ENCODE measurements around the gene PAK4.
A peak's percentile ranks its signal among the peaks of the same experiment; 100 is the strongest.

Gene PAK4

DNA sequence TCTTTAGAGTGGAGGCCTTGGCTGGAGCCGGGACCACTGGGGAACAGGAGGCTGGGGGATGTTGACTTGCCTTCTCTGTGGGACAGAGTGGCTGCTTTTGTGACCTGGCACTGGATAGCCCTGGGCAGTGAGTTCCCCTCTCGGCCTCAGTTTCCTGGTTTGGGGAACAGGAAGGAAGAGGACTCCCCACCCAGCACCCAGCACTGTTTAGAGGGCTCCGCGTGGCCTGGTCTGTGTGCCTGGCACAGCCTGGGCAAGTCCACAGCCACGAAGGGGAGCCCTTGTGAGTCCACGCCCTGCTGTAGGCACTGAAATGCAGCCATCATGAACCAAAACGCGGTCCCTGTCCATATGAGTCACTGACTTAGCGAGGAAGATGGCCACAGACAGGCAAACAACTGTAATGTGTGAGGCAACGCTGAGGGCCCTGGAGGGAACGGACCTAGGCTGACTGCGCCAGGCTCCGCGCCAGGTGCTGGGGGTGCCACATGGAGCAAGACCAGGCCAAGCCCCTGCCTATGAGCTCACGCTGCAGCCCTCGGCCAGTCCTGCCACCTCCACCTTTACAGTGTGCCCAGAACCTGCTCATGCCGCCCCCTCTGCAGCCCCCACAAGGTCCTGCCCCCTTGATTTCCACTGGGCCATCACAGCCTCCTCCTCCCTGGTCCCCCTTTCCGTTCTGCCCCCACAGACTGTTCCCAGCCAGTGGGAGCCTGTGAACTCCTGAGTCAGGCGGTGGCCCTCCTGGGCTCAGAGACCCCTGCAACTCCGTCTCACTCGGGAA, 35.5 kb downstream of the PAK4 start:
- peaks cover 9% of the 10 kb centered on the region for H3K36me3 Mint-ChIP-seq (ENCODE audit: insufficient read depth)
- ATAC-seq (replicated peaks) (no peak), DNase-seq (no peak)
- H3K4me1 Mint-ChIP-seq (ENCODE audit: low read depth in 2 of 2), result peaks cover 23 to 31% of the 10 kb centered on the region in 2 donors
- H3K27me3 Mint-ChIP-seq, result no peaks in the 10 kb centered on the region
- H3K27ac Mint-ChIP-seq, result peak overlapping the region; percentile 26 to 42
- no peaks in the 10 kb centered on the region for H3K9me3 Mint-ChIP-seq
- no peak overlapping the region for H3K4me3 Mint-ChIP-seq

DNA sequence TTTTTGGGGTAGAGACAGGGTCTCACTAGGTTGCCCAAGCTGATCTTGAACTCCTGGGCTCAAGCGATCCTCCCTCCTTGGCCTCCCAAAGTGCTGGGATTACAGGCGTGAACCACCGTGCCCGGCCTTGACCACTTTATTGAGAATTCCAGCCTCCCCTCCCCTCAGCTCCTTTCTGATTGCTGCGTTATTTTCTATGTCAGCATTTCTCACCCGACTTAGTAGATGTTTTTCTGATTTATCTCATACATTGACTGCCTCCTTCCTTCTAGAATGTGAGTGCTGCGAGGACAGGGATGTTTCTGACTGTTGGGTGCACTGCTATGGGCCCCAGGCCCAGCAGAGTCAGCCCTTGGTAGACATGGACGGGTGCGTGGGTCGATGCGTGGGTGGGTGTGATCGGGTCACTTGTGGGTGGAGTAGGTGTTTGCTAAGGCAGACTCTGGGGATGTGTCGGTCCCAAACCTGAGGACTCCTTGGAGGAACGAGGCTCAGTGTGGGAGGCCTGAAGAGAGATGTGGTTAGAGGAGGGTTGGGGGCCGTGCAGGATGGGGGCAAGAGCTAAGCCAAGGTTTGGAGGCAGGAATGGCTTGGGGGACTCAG, 37.0 kb downstream of the PAK4 start:
- no peak for DNase-seq
- peak overlapping the region; percentile 57 to 58 for H3K27ac Mint-ChIP-seq
- no peaks in the 10 kb centered on the region for H3K9me3 Mint-ChIP-seq
- H3K27me3 Mint-ChIP-seq, result no peaks in the 10 kb centered on the region
- H3K4me3 Mint-ChIP-seq, result no peak overlapping the region
- H3K36me3 Mint-ChIP-seq (ENCODE audit: insufficient read depth), result peaks cover 9% of the 10 kb centered on the region
- ATAC-seq (replicated peaks), result no peak
- H3K4me1 Mint-ChIP-seq (ENCODE audit: low read depth in 2 of 2), result peaks cover 15 to 29% of the 10 kb centered on the region in 2 donors

DNA sequence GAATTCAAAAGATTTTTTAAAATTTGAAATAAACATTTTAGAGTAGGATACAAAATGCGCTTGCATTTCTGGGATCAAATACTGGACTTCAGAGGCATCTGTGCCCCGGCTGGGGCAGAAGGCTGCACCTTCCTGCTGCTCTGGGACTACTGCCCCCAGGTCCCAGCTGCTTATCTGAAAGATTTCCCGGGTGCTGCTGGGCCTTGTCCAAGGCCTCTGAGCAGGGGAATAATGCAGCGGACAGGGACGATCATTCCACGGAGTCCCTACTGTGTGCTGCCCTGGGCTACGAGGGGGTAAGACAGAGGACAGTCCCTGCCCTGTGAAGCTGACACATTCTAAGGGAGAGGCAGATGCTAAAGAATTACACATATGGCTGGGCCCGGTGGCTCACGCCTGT, 38.0 kb downstream of the PAK4 start:
- DNase-seq, result no peak
- Mint-ChIP-seq H3K36me3 (ENCODE audit: insufficient read depth) (peaks cover 7% of the 10 kb centered on the region), H3K4me3 (no peak overlapping the region), H3K27ac (no peak overlapping the region), H3K4me1 (ENCODE audit: low read depth in 2 of 2) (peaks cover 13 to 21% of the 10 kb centered on the region in 2 donors), H3K27me3 (no peaks in the 10 kb centered on the region), H3K9me3 (no peaks in the 10 kb centered on the region)
- no peak for ATAC-seq (replicated peaks)

DNA sequence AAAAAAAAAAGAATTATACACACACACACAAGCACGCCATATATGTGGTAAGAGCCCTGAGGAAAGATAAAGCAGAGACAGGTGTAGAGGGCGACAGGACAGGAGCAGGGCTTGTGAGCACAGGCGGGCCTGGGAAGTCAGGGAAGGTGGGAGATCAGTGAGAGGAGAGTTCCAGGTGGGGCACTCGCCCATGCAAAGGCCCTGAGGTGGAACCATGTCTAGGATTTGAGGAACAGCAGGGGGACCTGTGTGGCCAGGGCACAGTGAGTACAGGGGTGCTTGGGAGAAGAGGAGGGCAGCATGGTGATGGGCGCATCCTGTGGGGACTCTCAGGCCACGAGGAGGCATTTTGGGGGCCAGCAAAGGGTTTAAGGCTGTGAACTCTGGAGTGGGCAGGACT, 38.7 kb downstream of the PAK4 start:
- H3K27ac Mint-ChIP-seq, result no peak overlapping the region
- H3K27me3 Mint-ChIP-seq, result no peaks in the 10 kb centered on the region
- H3K36me3 Mint-ChIP-seq (ENCODE audit: insufficient read depth), result peaks cover 9% of the 10 kb centered on the region
- DNase-seq, result no peak
- peaks cover 14 to 17% of the 10 kb centered on the region in 2 donors for H3K4me1 Mint-ChIP-seq (ENCODE audit: low read depth in 2 of 2)
- no peak for ATAC-seq (replicated peaks)
- H3K4me3 Mint-ChIP-seq, result no peak overlapping the region
- no peaks in the 10 kb centered on the region for H3K9me3 Mint-ChIP-seq

DNA sequence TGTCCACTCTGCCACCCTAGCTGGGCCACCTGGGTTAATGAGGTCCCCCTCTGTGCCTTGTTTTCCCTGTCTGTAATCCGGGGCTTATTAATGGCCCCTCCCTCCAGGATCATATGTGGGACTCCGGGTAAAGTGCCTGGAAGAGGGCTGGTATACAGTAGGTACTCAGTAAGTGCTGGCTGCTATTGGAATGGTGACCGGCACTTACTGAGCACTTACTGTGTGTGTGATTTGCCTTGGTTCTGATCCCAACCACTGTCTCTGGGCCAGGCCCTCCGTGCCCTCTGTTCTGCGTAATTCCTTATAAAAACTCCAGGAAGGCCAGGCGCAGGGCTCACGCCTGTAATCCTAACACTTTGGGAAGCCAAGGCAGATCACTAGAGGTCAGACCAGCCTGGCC, 40.3 kb downstream of the PAK4 start:
- H3K9me3 Mint-ChIP-seq, result no peaks in the 10 kb centered on the region
- peaks cover 6% of the 10 kb centered on the region for H3K36me3 Mint-ChIP-seq (ENCODE audit: insufficient read depth)
- no peak overlapping the region for H3K27ac Mint-ChIP-seq
- DNase-seq, result no peak
- ATAC-seq (replicated peaks), result no peak
- H3K4me1 Mint-ChIP-seq (ENCODE audit: low read depth in 2 of 2), result peaks cover 8% of the 10 kb centered on the region in 2 donors
- H3K27me3 Mint-ChIP-seq, result no peaks in the 10 kb centered on the region
- no peak overlapping the region for H3K4me3 Mint-ChIP-seq

DNA sequence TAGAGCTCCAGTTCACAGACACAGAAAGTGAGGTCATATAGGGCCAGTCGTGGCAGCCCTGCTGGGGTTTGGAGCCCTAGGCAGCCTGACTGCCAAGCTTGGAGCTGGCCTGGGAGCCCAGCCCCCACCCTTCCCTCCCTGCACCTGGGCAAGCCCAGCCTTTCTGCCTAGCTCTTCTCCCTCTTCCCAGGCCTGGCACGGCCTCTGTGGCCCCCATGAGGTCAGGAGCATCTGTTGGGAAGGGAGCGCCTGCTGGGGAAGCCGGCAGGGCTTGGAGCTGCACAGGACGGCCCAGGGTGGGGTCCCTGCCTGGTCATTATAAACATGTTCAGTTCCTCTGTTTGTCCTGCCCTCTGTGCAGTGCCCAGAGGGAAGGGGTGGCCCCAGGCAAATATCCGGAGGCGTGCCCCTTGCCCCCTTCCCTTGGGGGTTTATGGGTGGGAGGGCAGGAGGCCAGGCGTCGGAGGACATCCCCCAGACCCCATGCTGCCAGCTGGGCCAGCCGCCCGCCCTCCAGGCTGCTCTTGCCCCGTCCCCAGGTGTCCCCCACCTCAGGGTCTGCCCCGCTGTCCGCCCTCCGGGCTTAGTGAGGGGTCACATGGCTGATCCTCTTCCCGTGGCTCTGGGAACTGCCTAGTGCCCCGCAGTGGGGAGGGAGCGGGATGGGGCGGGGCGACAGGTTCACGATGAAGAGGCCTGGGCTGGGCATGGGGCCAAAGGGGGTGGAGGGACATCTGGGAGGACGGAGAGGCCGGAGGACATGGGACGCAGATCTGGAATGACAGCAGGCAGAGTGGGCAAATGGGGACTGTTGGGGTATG, 41.2 kb downstream of the PAK4 start:
- DNase-seq, result no peak
- Mint-ChIP-seq H3K4me3 (no peak overlapping the region), H3K27ac (peak overlapping the region in 1 of 2 donors; percentile 46), H3K36me3 (ENCODE audit: insufficient read depth) (peaks cover 6% of the 10 kb centered on the region), H3K4me1 (ENCODE audit: low read depth in 2 of 2) (peaks cover 8% of the 10 kb centered on the region in 2 donors), H3K9me3 (no peaks in the 10 kb centered on the region), H3K27me3 (no peaks in the 10 kb centered on the region)
- ATAC-seq (replicated peaks), result no peak

DNA sequence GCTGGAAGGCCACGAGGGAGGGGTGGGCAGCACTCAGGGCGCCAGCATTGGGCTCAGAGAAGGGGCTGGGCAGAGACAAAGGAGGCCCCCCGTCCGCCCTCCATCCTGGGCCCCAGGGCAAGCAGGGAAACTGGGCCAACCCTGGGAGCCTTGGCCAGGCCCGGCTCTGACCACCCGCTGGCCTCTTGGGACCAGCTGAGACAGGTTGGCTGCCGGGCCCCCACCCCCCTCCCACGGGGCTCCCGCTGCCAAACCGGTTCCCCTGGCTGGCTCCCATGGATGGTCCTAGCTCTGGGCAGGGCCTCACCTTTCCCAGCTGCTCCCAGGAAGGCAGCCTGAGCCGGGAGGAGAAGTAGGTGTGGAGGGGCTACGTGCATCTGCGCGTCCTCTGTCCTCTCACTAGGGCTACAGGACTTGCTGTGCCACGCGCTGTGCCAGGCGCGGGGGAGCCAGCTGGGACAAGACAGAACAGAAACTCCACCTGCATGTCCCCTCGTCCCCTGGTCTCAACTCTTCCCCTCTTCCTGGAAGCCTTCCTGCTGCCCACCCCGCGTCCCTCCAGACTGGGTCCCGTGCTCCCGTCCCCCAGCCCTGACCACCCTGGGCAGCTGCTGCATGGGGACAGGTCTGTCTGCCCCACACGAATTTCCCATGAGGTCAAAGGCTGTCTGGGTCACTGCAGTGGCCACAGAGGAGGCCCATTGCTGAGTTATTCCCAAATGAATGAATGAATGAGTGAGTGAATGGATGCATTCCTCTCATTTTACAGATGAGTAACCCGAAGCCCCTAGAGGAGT, 42.1 kb downstream of the PAK4 start:
- Mint-ChIP-seq H3K9me3 (no peaks in the 10 kb centered on the region), H3K4me3 (no peak overlapping the region), H3K27me3 (no peaks in the 10 kb centered on the region), H3K27ac (peak overlapping the region; percentile 46 to 67), H3K4me1 (ENCODE audit: low read depth in 2 of 2) (peaks cover 5 to 6% of the 10 kb centered on the region in 2 donors), H3K36me3 (ENCODE audit: insufficient read depth) (peaks cover 6% of the 10 kb centered on the region)
- ATAC-seq (replicated peaks) (no peak), DNase-seq (no peak)

DNA sequence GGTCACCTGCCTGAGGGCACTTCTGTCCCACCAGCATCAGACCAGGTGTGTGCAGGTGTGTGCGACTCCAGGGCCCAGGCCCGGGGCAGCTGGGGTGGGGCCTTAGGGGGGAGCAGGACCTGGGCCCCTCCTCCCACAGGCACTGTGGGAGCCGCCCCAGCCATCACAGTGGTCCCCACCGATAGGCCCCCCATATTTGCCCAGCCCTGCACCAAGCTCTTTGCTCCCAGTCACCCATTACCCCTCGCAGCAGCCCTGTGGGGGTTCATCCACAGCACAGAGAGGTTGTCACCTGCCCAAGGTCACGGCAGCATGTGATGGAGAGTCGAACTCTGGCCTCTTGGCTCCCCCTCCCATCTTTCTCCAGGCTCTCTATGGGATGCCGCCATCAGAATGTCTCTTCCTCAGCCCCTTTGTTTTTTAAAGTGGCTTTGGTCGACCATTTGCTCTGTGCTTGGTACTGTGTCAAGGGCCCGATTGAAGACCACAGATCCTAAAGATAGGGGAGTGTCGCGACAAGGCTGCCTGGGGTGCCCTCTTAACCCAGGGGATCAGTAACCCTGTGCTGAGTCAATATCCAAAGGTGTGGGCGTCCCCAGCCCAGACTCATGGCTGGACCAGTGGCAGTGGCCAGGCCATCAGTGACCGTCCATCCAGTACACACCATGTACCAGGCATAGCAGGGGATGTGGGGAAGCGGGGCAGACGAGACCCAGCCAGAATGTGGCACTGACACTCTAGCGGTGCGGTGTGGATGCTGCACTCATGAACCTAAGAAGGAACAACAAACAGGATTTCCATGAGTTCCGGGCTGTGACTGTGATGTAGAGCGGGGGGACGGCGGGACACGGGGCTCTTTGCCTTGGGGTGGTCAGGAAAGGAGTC, 42.9 kb downstream of the PAK4 start:
- Mint-ChIP-seq H3K36me3 (ENCODE audit: insufficient read depth) (peaks cover 6% of the 10 kb centered on the region), H3K4me1 (ENCODE audit: low read depth in 2 of 2) (peaks cover 2 to 3% of the 10 kb centered on the region in 2 donors), H3K4me3 (no peak overlapping the region), H3K9me3 (no peaks in the 10 kb centered on the region), H3K27ac (peak overlapping the region; percentile 59 to 67), H3K27me3 (no peaks in the 10 kb centered on the region)
- ATAC-seq (replicated peaks) (no peak), DNase-seq (no peak)

DNA sequence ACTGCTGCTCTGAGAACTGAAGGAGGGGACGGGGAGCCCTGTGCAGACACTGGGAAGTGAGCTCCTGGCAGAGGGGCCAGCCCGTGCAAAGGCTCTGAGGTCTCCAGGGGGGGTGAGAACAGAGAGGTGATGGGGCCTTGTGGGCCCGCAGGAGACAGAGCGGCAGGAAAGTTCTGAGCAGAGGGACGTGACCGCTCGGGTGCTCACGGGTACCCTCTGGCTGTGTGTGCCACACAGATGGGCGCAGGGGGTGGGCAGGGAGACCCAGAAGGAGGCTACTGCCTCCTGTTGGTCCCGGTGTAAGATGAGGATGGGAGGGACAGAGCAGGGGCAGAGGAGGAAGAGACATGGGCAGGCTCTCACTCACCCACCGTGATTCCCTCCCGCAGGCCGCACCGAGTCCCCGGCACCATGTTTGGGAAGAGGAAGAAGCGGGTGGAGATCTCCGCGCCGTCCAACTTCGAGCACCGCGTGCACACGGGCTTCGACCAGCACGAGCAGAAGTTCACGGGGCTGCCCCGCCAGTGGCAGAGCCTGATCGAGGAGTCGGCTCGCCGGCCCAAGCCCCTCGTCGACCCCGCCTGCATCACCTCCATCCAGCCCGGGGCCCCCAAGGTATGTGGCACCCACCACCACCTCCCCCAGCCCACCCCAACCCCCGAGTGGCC, 43.7 kb downstream of the PAK4 start:
- H3K27ac Mint-ChIP-seq, result peak overlapping the region in 1 of 2 donors; percentile 59

DNA sequence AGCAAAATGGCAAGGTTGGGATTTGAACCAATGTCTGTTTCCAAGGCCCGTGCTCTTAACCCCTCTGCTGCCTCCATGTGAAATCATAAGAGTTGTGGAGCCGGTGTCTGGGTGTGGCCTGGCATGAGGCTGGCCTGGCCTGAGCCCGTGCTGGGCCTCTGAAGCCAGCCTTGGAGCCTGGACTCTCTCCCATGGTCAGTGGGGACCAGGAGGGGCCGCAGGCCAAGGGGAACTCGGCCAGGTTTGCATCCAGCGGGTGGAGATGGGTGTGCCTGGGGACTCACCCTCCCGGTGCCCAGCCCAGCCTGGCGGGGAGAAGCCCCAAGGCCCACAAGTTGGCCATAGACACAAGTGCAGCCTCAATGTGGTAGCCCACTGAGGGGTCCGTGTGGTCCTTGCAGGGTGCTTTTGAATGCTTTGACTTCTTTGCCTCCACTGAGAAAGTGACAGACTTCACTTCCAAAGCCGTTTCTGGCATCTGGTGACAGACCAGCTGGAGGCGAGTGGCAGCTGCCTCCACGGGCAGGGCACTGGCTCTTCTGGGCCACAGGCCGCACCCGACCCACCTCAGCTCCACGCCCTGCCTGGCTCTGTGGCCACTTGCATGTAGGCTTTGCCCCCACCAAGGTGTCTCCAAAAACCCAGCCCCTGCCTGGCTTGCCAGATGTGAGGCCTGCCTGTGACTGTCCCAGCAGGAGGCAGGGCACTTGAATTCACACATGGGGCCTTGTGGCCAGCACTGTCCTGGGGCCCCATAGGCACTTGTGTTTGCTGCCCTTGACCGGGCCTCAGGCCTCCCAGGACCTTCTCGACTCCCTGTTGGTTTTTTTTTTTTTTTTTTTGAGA, 45.0 kb downstream of the PAK4 start:
- Mint-ChIP-seq H3K36me3 (ENCODE audit: insufficient read depth) (peaks cover 7% of the 10 kb centered on the region), H3K27ac (no peak overlapping the region), H3K9me3 (no peaks in the 10 kb centered on the region), H3K4me1 (ENCODE audit: low read depth in 2 of 2) (peaks cover 0 to 3% of the 10 kb centered on the region in 2 donors), H3K4me3 (no peak overlapping the region), H3K27me3 (no peaks in the 10 kb centered on the region)
- no peak for ATAC-seq (replicated peaks)
- DNase-seq, result no peak

More for the DNA sequence above, 43.7 kb downstream of the PAK4 start:
- Mint-ChIP-seq H3K4me3 (no peak overlapping the region), H3K4me1 (ENCODE audit: low read depth in 2 of 2) (peaks cover under 1 to 3% of the 10 kb centered on the region in 2 donors), H3K27me3 (no peaks in the 10 kb centered on the region), H3K36me3 (ENCODE audit: insufficient read depth) (peaks cover 3% of the 10 kb centered on the region), H3K9me3 (no peaks in the 10 kb centered on the region)
- DNase-seq (no peak), ATAC-seq (replicated peaks) (no peak)
